Nephron (organoid): Measurements from ENCODE around the gene GDF15.

Source experiments
- H3K27ac Mint-ChIP-seq, 3 experiments: 2 replicates each; pipeline ENCODE4 v1.8.0; 2020; ENCODE audit warnings: mixed read lengths in 3 of 3, mild to moderate bottlenecking in 2 of 3, moderate library complexity in 1 of 3
- H3K27me3 Mint-ChIP-seq: 2 replicates; pipeline ENCODE4 v1.8.0; 2021; ENCODE audit warnings: low read depth, mild to moderate bottlenecking, moderate library complexity, mixed read lengths
- H3K36me3 Mint-ChIP-seq: 2 replicates; pipeline ENCODE4 v1.8.0; 2020; ENCODE audit warnings: low read depth, mixed read lengths
- H3K4me1 Mint-ChIP-seq: 2 replicates; pipeline ENCODE4 v1.8.0; 2020; ENCODE audit warnings: mixed read lengths
- H3K4me3 Mint-ChIP-seq, 3 experiments: 2 replicates each; pipeline ENCODE4 v1.8.0; 2020; ENCODE audit warnings: mild to moderate bottlenecking in 3 of 3, mixed read lengths in 3 of 3, moderate library complexity in 2 of 3
- H3K9me3 Mint-ChIP-seq: 2 replicates; pipeline ENCODE4 v1.8.0; 2020; ENCODE audit warnings: mixed read lengths
- CTCF ChIP-seq, 3 experiments: fragments of 200-600 bp; sonication (generic); IDR thresholded peaks; one replicate each; pipeline ENCODE4 v1.5.0; 2021; ENCODE audit warnings: antibody characterized with exemption in 3 of 3; ENCODE audit not compliant: unreplicated experiment in 3 of 3

Gene GDF15

GRCh38 chr19:18435842-18436670 lies 50.1 kb downstream of the GDF15 start:
- Mint-ChIP-seq H3K4me1 (peaks cover 40% of the 10 kb centered on the region), H3K27ac (peak overlapping the region; percentile 48 to 90 (median 77)), H3K27me3 (no peaks in the 10 kb centered on the region), H3K36me3 (no peaks in the 10 kb centered on the region), H3K4me3 (peak overlapping the region; percentile 84 to 88 (median 87)), H3K9me3 (no peaks in the 10 kb centered on the region)
- no peak for TF ChIP-seq CTCF (IDR thresholded peaks at IDR 0.05; ENCODE audit: unreplicated experiment in 3 of 3)

- peak overlapping the region; percentile 63 to 90 (median 87) for H3K27ac Mint-ChIP-seq
- no peaks in the 10 kb centered on the region for H3K9me3 Mint-ChIP-seq
- peaks cover 40% of the 10 kb centered on the region for H3K4me1 Mint-ChIP-seq
- no peaks in the 10 kb centered on the region for H3K27me3 Mint-ChIP-seq
- no peak for TF ChIP-seq CTCF (IDR thresholded peaks at IDR 0.05; ENCODE audit: unreplicated experiment in 3 of 3)
- no peaks in the 10 kb centered on the region for H3K36me3 Mint-ChIP-seq
- H3K4me3 Mint-ChIP-seq: peak overlapping the region; percentile 84 to 88 (median 87)
Observed at GRCh38 chr19:18436671-18437490, 50.9 kb downstream of the GDF15 start.

- no peaks in the 10 kb centered on the region for H3K27me3 Mint-ChIP-seq
- H3K4me1 Mint-ChIP-seq: peaks cover 41% of the 10 kb centered on the region
- H3K4me3 Mint-ChIP-seq: peak within 1 kb of the TSS; percentile 84 to 87 (median 86)
- peak within 1 kb of the TSS; percentile 96 to 98 (median 98) for H3K27ac Mint-ChIP-seq
- no peak for TF ChIP-seq CTCF (IDR thresholded peaks at IDR 0.05; ENCODE audit: unreplicated experiment in 3 of 3)
- H3K36me3 Mint-ChIP-seq: peaks cover 4% of the 10 kb centered on the region
- no peaks in the 10 kb centered on the region for H3K9me3 Mint-ChIP-seq
Observed at GRCh38 chr19:18437491-18438330, 51.8 kb downstream of the GDF15 start, which contains the start of gene ISYNA1. Gene ISYNA1, minus strand, starts transcription at chr19:18438133. Its CDS starts 154 bp downstream, at chr19:18437979.

- Mint-ChIP-seq H3K4me1 (peaks cover 44% of the 10 kb centered on the region), H3K27me3 (no peaks in the 10 kb centered on the region), H3K4me3 (peak overlapping the region; percentile 74 to 81 (median 81)), H3K9me3 (no peaks in the 10 kb centered on the region), H3K27ac (peak overlapping the region; percentile 96 to 98 (median 98)), H3K36me3 (peaks cover 5% of the 10 kb centered on the region)
- TF ChIP-seq CTCF (IDR thresholded peaks at IDR 0.05; ENCODE audit: unreplicated experiment in 3 of 3): no peak
Observed at GRCh38 chr19:18438331-18439024, 52.5 kb downstream of the GDF15 start.
